ENCODE data around the gene MSRB3.

DNA sequence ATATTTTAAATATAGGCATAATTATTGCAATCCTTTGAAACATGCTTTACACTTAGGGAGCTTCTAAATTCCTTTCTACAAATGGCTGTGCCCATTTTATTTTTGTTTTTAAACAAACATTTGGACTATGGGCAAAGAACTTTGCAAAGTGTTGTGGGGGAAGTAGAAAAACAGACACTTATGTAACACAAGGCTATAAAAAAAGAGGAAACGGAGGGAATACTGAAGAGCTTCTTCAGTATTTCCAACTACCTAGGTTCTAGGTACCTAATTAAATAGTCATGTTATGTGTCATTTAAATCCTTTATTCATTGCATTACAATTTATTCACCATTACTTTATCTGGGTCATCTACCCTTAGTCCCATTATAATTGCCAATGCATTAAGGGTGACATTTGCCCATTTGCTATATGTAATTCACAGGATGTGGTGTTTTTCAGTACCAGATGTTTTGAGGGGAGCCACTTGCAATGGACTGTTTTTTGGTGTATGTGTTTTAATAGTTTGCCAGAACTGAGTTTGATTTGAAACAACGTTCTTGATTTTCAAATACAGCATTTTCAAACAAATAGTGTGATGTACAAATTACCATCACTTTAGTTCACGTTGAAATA lies 1.5 kb upstream of the MSRB3 start:
- TF ChIP-seq TAF1 (IDR thresholded peaks at IDR 0.05; ENCODE audit: borderline replicate concordance, low read depth, low read length) (no peak), POLR2AphosphoS5 (IDR thresholded peaks at IDR 0.05; ENCODE audit: low read depth, low read length) (no peak), POLR2A (IDR thresholded peaks at IDR 0.05; ENCODE audit: low read depth, low read length) (no peak)

Measured in GM12892 (cell line).